Lower leg skin (tissue), 4 donors: ENCODE measurements around the gene BRD4. TPM values are rescaled to one million over a fixed set of nuclear protein-coding genes. Genes with fewer than 3 reads are reported as not detected.

Experiments
- DNase-seq, 2 donors: peaks; one replicate each; pipeline ENCODE4 v3.0.0-alpha.2; 2019; ENCODE audit warnings: low spot score in 2 of 2
- H3K4me3 ChIP-seq: fragments of 200-600 bp; sonication (generic); 2 replicates; pipeline ENCODE4 v1.5.1; 2017; ENCODE audit warnings: mild to moderate bottlenecking, low read depth; ENCODE audit not compliant: poor library complexity, severe bottlenecking
- POLR2A ChIP-seq, 2 donors: fragments of 450-650 bp; IDR thresholded peaks; one replicate each; pipeline ENCODE4 v1.6.1; 2016 to 2017; ENCODE audit warnings: antibody characterized with exemption in 2 of 2, mild to moderate bottlenecking in 1 of 2, moderate library complexity in 1 of 2
- WGBS, 2 donors: methylation state at CpG; one replicate each; pipeline ENCODE4 v1.1.5; 2018; 5-methylcytosine and 5-hydroxymethylcytosine counted together
- intact Hi-C: fragments of 100-400 bp; cut with DNase I; formaldehyde crosslinking; loops from one replicate; pipeline ENCODE4 v1.15.0; 2023; ENCODE audit warnings: low total_unique reads
- total RNA-seq, 4 donors: library from RNA; depleted of rRNA; stranded (reverse); fragments of >200 nt; gene quantifications; one replicate each; pipeline ENCODE4 v1.1.0, GENCODE V29; 2016
- TF ChIP-seq, protein P1 (sequence below), 3 donors: fragments of 450-650 bp; IDR thresholded peaks; one replicate each; pipeline ENCODE4 v1.5.1; 2016; ENCODE audit warnings: antibody characterized with exemption in 3 of 3, mild to moderate bottlenecking in 3 of 3, moderate library complexity in 2 of 3

Gene BRD4
- total RNA-seq, 4 donors from 2014 or later, result 34.8 to 78.6 (median 49.2) TPM

DNA sequence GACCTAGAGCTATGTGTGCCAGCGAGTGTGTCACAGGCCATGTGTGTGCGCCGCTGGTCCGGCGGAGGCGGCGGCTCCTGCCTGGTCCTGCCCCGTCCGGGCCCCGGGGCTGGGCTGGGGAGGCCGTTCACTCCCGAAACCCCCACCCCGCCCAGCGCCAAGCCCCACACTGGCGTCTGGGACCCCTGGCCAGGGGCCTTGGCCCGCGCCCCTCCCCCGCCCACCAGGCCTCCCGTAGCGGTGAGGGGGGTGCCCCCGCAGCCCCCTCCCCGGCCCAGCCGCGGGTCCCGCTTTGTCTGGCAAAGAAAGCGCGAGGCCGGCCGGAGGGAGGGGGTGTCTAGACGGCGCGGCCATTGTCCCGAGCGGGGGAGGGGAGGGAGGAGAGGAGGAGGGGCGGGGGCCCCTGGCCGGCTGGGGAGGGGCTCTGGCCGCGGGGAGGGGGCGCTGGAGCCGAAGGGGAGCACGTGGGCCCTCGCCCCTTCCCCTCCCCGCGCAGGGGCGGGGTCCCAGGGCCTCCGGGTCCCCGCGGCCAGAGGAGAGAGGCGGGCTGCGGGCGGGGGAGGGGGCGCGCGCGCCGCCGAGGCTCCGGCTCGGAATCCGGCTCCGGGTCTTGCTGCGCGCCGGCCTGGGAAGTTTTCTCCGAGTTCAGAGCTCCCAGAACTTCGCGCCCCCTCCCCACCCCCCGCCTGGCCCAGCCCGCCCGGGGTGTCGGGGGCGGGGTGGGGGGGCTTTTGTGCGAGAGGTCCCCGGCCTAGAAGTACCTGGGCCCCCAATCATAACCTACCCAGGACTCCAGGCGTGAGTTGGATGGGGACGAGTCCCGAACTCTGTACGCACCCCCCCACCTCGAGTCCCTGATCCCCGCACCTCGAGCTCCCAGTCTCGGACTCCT, 132.4 kb downstream of the BRD4 start:
- 6 to 7% methylated on average over 13 to 30 of the region's 82 CpGs for WGBS, 2 donors
- TF ChIP-seq POLR2A (IDR thresholded peaks at IDR 0.05), result no peak
- TF ChIP-seq, protein P1, sequence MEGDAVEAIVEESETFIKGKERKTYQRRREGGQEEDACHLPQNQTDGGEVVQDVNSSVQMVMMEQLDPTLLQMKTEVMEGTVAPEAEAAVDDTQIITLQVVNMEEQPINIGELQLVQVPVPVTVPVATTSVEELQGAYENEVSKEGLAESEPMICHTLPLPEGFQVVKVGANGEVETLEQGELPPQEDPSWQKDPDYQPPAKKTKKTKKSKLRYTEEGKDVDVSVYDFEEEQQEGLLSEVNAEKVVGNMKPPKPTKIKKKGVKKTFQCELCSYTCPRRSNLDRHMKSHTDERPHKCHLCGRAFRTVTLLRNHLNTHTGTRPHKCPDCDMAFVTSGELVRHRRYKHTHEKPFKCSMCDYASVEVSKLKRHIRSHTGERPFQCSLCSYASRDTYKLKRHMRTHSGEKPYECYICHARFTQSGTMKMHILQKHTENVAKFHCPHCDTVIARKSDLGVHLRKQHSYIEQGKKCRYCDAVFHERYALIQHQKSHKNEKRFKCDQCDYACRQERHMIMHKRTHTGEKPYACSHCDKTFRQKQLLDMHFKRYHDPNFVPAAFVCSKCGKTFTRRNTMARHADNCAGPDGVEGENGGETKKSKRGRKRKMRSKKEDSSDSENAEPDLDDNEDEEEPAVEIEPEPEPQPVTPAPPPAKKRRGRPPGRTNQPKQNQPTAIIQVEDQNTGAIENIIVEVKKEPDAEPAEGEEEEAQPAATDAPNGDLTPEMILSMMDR (IDR thresholded peaks at IDR 0.05), result no peak
- H3K4me3 ChIP-seq, result peak overlapping the region; percentile 50
- DNase-seq, result no peak
- intact Hi-C loops, result no loop called here

DNA sequence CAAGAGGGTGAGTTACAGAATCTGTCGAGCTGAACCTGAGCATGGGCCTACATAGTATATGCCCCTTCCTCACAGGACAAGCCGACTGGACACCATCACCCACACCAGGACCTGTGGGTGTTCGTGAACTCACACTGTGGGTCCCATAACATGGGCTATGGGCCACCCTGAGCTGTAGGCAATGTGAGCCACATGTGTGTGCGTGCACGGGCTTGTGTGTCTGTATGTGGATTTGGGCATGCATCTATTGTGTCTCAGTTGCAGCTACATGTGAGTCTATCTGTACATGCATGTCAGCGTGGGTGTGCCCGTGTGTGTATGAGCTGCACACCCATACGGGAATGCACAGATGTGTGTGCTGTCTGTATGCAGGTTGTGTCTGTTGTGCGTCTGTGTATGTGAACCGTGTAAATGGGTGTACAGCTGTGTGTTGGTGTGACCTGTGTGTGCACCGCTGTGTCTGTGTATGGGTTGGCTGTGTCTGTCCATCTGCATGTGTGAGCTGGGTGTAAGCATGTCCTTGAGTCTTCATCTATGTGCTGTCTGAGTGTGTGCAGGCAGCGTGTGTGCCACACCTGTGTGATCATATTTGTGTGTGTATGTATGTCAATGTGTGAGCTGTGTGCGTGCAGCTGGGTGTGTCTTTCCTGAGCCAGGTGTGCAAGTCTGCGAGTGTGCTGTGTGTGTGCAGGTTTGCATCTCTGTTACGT, 133.2 kb downstream of the BRD4 start:
- H3K4me3 ChIP-seq, result no peak overlapping the region
- TF ChIP-seq, protein P1 (IDR thresholded peaks at IDR 0.05), result no peak
- TF ChIP-seq POLR2A (IDR thresholded peaks at IDR 0.05), result no peak
- DNase-seq, result no peak
- intact Hi-C loops, result no loop called here
- WGBS, 2 donors, result 52 to 56% methylated on average over 15 of the region's 15 CpGs

DNA sequence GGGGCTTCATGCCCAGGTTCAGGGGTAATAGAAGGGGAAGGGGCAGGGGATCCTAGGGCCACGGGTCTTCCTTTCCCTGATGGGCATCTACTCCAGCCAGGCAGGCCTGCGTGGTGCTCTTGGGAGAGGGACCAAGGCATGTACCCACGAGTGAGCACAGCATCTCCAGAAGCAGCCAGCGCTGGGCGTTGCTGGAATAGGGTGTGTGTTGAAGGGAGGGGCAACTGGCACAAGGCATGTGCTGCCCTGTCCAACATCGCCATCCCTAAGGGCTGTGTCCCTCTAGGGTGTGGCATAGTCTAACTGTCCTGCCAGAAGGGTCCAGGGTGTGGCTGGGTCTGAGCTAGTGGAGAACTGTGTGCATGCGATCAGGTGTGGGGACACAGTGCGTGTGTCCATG, 134.4 kb downstream of the BRD4 start:
- 7 to 9% methylated on average over 8 of the region's 8 CpGs for WGBS, 2 donors
- DNase-seq, result no peak
- no peak overlapping the region for H3K4me3 ChIP-seq
- TF ChIP-seq, protein P1 (IDR thresholded peaks at IDR 0.05), result no peak
- no peak for TF ChIP-seq POLR2A (IDR thresholded peaks at IDR 0.05)
- intact Hi-C loops, result no loop called here

DNA sequence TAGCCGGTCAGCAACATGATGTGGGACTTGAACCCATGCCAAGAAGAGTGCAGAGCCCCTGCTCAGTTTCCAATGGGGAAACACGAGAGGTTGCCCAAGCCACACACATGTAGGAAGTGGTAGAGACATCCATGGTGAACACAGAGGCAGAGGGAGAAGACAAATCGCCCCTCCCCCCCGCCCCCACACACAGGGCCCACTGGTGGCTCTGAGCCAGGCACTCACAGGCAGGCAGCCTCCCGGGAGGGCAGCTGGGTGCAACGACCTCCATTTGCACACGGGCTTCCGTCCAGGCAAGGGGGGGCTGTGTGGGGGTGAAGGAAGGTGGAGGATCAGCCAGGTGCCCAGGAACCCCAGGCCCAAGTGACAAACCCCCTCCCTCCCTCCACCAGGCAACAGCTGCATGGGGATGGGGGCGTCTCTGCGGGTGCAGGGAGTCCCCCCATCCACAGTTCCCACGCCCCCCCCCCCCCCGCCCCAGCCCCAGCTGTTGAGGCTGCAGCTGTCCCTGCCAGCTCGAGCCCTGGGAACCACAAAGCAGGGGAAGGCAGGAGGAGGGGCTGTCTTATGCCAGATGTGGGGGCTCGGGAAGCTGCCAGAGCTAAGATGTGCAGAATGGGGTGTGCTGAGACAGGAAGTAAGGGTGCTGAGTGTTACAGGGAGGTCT, 134.9 kb downstream of the BRD4 start:
- TF ChIP-seq POLR2A (IDR thresholded peaks at IDR 0.05), result no peak
- TF ChIP-seq, protein P1 (IDR thresholded peaks at IDR 0.05), result no peak
- intact Hi-C loops, result no loop called here
- H3K4me3 ChIP-seq, result no peak overlapping the region
- 7% methylated on average over 7 to 12 of the region's 14 CpGs for WGBS, 2 donors
- DNase-seq, result no peak

DNA sequence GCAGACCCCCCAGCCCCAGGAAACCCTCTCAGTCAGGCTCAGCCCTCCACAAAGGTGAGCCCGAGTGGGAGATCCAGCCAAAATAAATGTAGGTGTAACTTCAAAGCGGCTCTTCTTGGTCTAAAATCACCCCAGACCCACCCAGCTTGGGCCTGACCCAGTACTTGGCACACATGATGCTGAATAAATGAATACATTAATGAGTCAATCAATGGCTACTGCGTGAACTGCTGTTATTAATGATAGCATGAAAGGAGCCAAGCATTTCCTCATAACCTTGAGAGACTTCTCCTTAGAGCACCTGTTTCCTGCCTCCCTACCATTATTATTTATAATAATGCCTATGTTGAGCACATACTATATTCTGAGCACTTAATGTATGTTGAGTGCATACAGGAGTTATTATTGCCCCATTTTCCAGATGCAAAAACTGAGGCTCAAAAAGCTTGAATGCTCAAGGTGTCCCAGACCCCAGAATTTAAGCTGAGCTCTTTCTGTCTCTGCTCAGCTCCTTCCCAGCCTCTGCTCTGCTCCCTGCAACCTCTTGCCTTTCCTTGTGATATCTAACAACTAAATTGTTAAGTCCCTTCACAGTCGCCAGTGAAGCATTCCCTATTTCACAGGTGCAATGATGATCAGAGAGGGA, 135.9 kb downstream of the BRD4 start:
- no peak overlapping the region for H3K4me3 ChIP-seq
- 39 to 47% methylated on average over 4 of the region's 4 CpGs for WGBS, 2 donors
- no peak for DNase-seq
- no peak for TF ChIP-seq POLR2A (IDR thresholded peaks at IDR 0.05)
- TF ChIP-seq, protein P1 (IDR thresholded peaks at IDR 0.05), result no peak
- intact Hi-C loops, result no loop called here
